Esophagus squamous epithelium (tissue), 4 donors: ENCODE measurements around the gene LRRFIP2.

Experiments
- CTCF ChIP-seq, 6 experiments: fragments of 450-650 bp in 4 of 6; fragments of 200-600 bp in 2 of 6; sonication (generic) in 2 of 6; IDR thresholded peaks; one replicate each; pipeline ENCODE4 v1.5.1; 2016 to 2019; ENCODE audit warnings: antibody characterized with exemption in 6 of 6, mild to moderate bottlenecking in 4 of 6, moderate library complexity in 4 of 6
- POLR2A ChIP-seq, 4 donors: fragments of 450-650 bp; IDR thresholded peaks; one replicate each; pipeline ENCODE4 v1.6.1; 2017; ENCODE audit warnings: antibody characterized with exemption in 4 of 4, mild to moderate bottlenecking in 4 of 4, moderate library complexity in 3 of 4

- TF ChIP-seq POLR2A (IDR thresholded peaks at IDR 0.05) (no peak), CTCF (IDR thresholded peaks at IDR 0.05) (no peak)
Observed at GRCh38 chr3:37092484-37092883, 81.9 kb downstream of the LRRFIP2 start.
